Measurements from ENCODE around the gene GRAMD4.

DNA sequence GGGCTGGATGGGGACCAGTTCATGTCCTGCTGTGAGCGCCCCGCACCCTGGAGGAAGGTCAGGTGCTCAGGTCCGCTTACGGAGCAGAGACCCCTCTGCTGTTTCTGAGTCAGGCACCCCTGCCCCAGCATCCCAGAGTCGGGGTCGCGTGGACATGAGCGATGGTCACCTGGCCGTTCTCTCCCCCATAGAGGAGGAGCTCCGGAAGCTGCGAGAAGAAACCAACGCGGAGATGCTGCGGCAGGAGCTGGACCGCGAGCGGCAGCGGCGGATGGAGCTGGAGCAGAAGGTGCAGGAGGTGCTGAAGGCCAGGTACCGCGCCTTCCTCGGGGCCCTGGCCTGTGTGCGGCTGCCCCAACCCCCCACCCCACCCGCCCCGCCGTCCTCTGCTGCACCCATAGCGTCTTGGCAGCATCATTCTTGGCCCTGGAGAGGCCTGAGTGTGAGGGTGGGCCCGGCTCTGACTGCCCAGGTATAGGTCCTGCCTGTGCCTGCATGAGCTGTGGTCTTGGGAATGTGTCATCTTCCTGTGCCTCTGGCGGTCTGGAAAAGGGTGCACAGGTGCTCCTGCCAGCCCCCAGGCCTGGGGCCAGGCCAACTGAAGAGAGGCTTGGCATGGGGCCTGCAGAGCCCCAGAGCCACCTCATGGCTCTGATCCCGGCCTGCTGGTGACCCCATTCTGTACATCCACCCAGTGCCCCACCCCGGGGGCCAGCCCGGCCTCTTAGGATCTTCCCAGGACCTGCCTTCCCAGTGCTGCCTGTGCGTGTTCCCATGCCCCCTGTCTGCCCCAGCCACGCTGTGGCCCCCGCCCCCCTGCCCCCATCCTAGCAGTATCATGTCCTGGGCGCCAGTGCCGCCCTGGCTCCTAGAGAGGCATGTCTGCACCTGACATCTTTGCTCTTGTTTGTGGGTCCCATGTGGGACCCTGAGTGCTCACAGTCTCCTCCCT lies 38.1 kb downstream of the GRAMD4 start:
- TF ChIP-seq GATA3 (IDR thresholded peaks at IDR 0.05; ENCODE audit: low read depth, low read length), result no peak
- no peak for TF ChIP-seq GATA2 (IDR thresholded peaks at IDR 0.05; ENCODE audit: low read depth, low read length)

All from SH-SY5Y (cell line).